Calu3 (cell line): Measurements from ENCODE around the gene FAAH2. TPM values are rescaled to one million over a fixed set of nuclear protein-coding genes. Genes with fewer than 3 reads are reported as not detected.

Source experiments
- BruUV-seq: library from RNA; stranded (reverse); fragments of 400-500 nt; replicated peaks from 2 replicates; lab custom pipeline; 2021; lab: Mats Ljungman, UMichigan
- CTCF ChIA-PET: fragments of 300-600 bp; sonication (Branson Sonifier 250); formaldehyde crosslinking; loops from one replicate; lab custom pipeline; 2022; ENCODE audit warnings: antibody characterized with exemption; lab: Charles Lee
- DNase-seq: peaks from one replicate; pipeline ENCODE4 v3.0.0; 2022
- H3K27ac Mint-ChIP-seq: one replicate; pipeline ENCODE4 v1.8.0; 2022; ENCODE audit warnings: mixed read lengths; ENCODE audit not compliant: unreplicated experiment
- H3K27me3 Mint-ChIP-seq: one replicate; pipeline ENCODE4 v1.8.0; 2022; ENCODE audit warnings: mixed read lengths; ENCODE audit not compliant: unreplicated experiment
- H3K36me3 Mint-ChIP-seq: one replicate; pipeline ENCODE4 v1.8.0; 2022; ENCODE audit warnings: mild to moderate bottlenecking, moderate library complexity, mixed read lengths; ENCODE audit not compliant: insufficient read depth, unreplicated experiment
- H3K4me1 Mint-ChIP-seq: one replicate; pipeline ENCODE4 v1.8.0; 2022; ENCODE audit warnings: mild to moderate bottlenecking, low read depth, mixed read lengths; ENCODE audit not compliant: unreplicated experiment
- H3K4me3 Mint-ChIP-seq: one replicate; pipeline ENCODE4 v1.8.0; 2022; ENCODE audit warnings: mild to moderate bottlenecking, low read depth, moderate library complexity, mixed read lengths; ENCODE audit not compliant: unreplicated experiment
- H3K9me3 Mint-ChIP-seq: one replicate; pipeline ENCODE4 v1.8.0; 2022; ENCODE audit warnings: low read depth, mixed read lengths; ENCODE audit not compliant: unreplicated experiment
- CTCF ChIP-seq: fragments of 200-600 bp; IDR thresholded peaks from one replicate; pipeline ENCODE4 v1.8.0; 2022; ENCODE audit warnings: antibody characterized with exemption; ENCODE audit not compliant: unreplicated experiment
- intact Hi-C: fragments of 100-400 bp; cut with micrococcal nuclease; formaldehyde crosslinking; loops from one replicate; pipeline ENCODE4 v1.10.0; 2022; ENCODE audit not compliant: unreplicated experiment
- total RNA-seq: library from RNA; stranded (reverse); gene quantifications from 2 replicates; pipeline ENCODE4 v1.2.3, GENCODE V29; 2022

FAAH2 gene
- total RNA-seq, 1 experiment from 2014 or later: 9.1 TPM

GRCh38 chrX:57422289-57422688, 135.8 kb downstream of the FAAH2 start:
- intact Hi-C loops: no loop called here
- Mint-ChIP-seq H3K4me1 (no peaks in the 10 kb centered on the region), H3K4me3 (no peak overlapping the region), H3K27me3 (no peaks in the 10 kb centered on the region), H3K27ac (no peak overlapping the region), H3K9me3 (no peaks in the 10 kb centered on the region), H3K36me3 (no peaks in the 10 kb centered on the region)
- TF ChIP-seq CTCF: no peak
- CTCF ChIA-PET: no interaction called here
- no peak for DNase-seq
- BruUV-seq: no TSS peak

DNA sequence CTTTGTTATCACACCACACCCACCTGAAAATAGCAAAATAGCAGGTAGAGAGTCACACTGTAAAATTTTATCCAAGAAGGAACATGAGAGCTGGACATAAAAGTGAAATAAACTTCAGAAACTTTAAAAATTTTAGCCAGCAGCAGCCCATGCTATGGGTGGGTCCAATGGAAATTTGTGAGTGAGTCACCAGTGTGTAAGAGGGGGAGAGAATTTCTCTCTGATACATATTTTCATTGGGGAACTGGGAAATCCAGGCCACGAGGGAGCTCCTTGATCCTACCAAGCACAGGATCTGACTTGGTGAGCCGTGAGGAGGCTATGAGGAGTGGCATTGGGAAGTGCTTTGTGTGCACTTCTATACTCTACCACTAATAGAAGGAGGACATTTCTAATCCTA, 136.3 kb downstream of the FAAH2 start:
- intact Hi-C loops: no loop called here
- no peaks in the 10 kb centered on the region for H3K36me3 Mint-ChIP-seq
- DNase-seq: no peak
- no peaks in the 10 kb centered on the region for H3K27me3 Mint-ChIP-seq
- H3K9me3 Mint-ChIP-seq: no peaks in the 10 kb centered on the region
- H3K27ac Mint-ChIP-seq: no peak overlapping the region
- no TSS peak for BruUV-seq
- no peaks in the 10 kb centered on the region for H3K4me1 Mint-ChIP-seq
- CTCF ChIA-PET: no interaction called here
- no peak for TF ChIP-seq CTCF
- H3K4me3 Mint-ChIP-seq: no peak overlapping the region

- Mint-ChIP-seq H3K27me3 (no peaks in the 10 kb centered on the region), H3K27ac (no peak overlapping the region), H3K9me3 (peaks cover 7% of the 10 kb centered on the region), H3K36me3 (no peaks in the 10 kb centered on the region), H3K4me3 (no peak overlapping the region), H3K4me1 (no peaks in the 10 kb centered on the region)
- DNase-seq: no peak
- CTCF ChIA-PET: no interaction called here
- intact Hi-C loops: no loop called here
- no peak for TF ChIP-seq CTCF
- BruUV-seq: no TSS peak
Measured at GRCh38 chrX:57445076-57445475, 158.6 kb downstream of the FAAH2 start.

DNA sequence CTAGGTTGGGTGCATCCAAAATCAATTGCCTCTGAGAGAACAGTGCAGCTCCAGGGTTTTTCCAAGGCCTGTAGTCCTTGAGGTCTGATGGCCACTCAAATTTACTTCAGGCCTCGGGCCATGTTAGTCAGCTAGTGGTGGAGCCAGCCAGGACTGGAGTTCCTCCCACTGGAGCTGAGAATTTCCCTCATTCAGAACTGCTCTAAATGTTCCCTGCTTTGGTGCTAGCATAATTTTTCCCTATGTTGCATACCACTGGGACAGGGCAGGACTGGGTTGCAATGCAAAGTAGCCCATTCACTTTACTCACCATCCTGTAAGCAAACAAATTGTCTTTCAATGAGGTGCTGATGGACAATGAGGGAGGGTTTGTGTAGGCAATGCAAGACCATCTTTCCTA, 159.3 kb downstream of the FAAH2 start:
- no peak for DNase-seq
- Mint-ChIP-seq H3K4me1 (no peaks in the 10 kb centered on the region), H3K9me3 (peaks cover 7% of the 10 kb centered on the region), H3K27ac (no peak overlapping the region), H3K36me3 (no peaks in the 10 kb centered on the region), H3K4me3 (no peak overlapping the region), H3K27me3 (no peaks in the 10 kb centered on the region)
- BruUV-seq: no TSS peak
- intact Hi-C loops: no loop called here
- TF ChIP-seq CTCF: no peak
- CTCF ChIA-PET: no interaction called here
